HEK293T (cell line): ENCODE data around the gene CDH12.

Experiments used
- ARNT ChIP-seq: fragments of 450-650 bp; IDR thresholded peaks from 2 replicates; pipeline ENCODE4 v1.6.1; 2017; ENCODE audit warnings: mild to moderate bottlenecking
- BHLHE40 ChIP-seq: fragments of 450-650 bp; IDR thresholded peaks from 2 replicates; pipeline ENCODE4 v1.6.1; 2016; ENCODE audit warnings: mild to moderate bottlenecking, moderate library complexity, borderline replicate concordance
- CTBP1 ChIP-seq: fragments of 450-650 bp; IDR thresholded peaks from 2 replicates; pipeline ENCODE4 v1.6.1; 2016; ENCODE audit warnings: borderline replicate concordance
- ELF4 ChIP-seq: fragments of 450-650 bp; IDR thresholded peaks from 2 replicates; pipeline ENCODE4 v1.6.1; 2017; ENCODE audit warnings: antibody characterized with exemption
- FOXA1 ChIP-seq: fragments of 450-650 bp; IDR thresholded peaks from 2 replicates; pipeline ENCODE4 v1.6.1; 2016; ENCODE audit warnings: mild to moderate bottlenecking
- FOXK2 ChIP-seq: fragments of 450-650 bp; IDR thresholded peaks from 2 replicates; pipeline ENCODE4 v1.6.1; 2016; ENCODE audit warnings: mild to moderate bottlenecking
- FOXM1 ChIP-seq: fragments of 450-650 bp; IDR thresholded peaks from 2 replicates; pipeline ENCODE4 v1.6.1; 2017; ENCODE audit warnings: mild to moderate bottlenecking, borderline replicate concordance
- HDGF ChIP-seq: fragments of 450-650 bp; IDR thresholded peaks from 2 replicates; pipeline ENCODE4 v1.6.1; 2017; ENCODE audit warnings: antibody characterized with exemption, borderline replicate concordance
- L3MBTL2 ChIP-seq: fragments of 450-650 bp; conservative IDR thresholded peaks from 2 replicates; pipeline ENCODE4 v1.6.1; 2016; ENCODE audit warnings: mild to moderate bottlenecking
- LEF1 ChIP-seq: fragments of 450-650 bp; IDR thresholded peaks from 2 replicates; pipeline ENCODE4 v1.6.1; 2017; ENCODE audit warnings: mild to moderate bottlenecking, borderline replicate concordance
- NFRKB ChIP-seq: fragments of 450-650 bp; IDR thresholded peaks from 2 replicates; pipeline ENCODE4 v1.6.1; 2016; ENCODE audit warnings: mild to moderate bottlenecking, moderate library complexity
- PKNOX1 ChIP-seq: fragments of 450-650 bp; IDR thresholded peaks from 2 replicates; pipeline ENCODE4 v1.6.1; 2016
- SP1 ChIP-seq: fragments of 450-650 bp; IDR thresholded peaks from 2 replicates; pipeline ENCODE4 v1.6.1; 2017

- TF ChIP-seq L3MBTL2 (no peak), HDGF (no peak), FOXK2 (no peak), ELF4 (no peak), FOXA1 (no peak), SP1 (no peak), LEF1 (no peak), NFRKB (no peak), BHLHE40 (no peak), ARNT (no peak), FOXM1 (no peak), CTBP1 (no peak), PKNOX1 (no peak)
Measured at GRCh38 chr5:22470408-22470807, 382.7 kb downstream of the CDH12 start.
